ENCODE data around the gene RAD51B.

- TF ChIP-seq, protein P1, sequence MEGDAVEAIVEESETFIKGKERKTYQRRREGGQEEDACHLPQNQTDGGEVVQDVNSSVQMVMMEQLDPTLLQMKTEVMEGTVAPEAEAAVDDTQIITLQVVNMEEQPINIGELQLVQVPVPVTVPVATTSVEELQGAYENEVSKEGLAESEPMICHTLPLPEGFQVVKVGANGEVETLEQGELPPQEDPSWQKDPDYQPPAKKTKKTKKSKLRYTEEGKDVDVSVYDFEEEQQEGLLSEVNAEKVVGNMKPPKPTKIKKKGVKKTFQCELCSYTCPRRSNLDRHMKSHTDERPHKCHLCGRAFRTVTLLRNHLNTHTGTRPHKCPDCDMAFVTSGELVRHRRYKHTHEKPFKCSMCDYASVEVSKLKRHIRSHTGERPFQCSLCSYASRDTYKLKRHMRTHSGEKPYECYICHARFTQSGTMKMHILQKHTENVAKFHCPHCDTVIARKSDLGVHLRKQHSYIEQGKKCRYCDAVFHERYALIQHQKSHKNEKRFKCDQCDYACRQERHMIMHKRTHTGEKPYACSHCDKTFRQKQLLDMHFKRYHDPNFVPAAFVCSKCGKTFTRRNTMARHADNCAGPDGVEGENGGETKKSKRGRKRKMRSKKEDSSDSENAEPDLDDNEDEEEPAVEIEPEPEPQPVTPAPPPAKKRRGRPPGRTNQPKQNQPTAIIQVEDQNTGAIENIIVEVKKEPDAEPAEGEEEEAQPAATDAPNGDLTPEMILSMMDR (conservative IDR thresholded peaks at IDR 0.05; ENCODE audit: low read depth, low read length), result no peak
- no peak for TF ChIP-seq EZH2 (IDR thresholded peaks at IDR 0.05; ENCODE audit: low read length, unreplicated experiment)
These were observed 652.5 kb downstream of the RAD51B start for GRCh38 chr14:68471964-68472508.

All from PC-3 (cell line).